Neural cell (in vitro differentiated cells): Measurements from ENCODE around the gene MYO3B. TPM values are rescaled to one million over a fixed set of nuclear protein-coding genes. Genes with fewer than 3 reads are reported as not detected.

ENCODE experiments used
- H2AFZ ChIP-seq: fragments of 200-600, 300-800 bp; sonication (generic), shearing (Covaris generic); 2 replicates; pipeline ENCODE4 v1.6.0; 2014; ENCODE audit warnings: low read depth, mild to moderate bottlenecking, antibody characterized with exemption, low read length, moderate library complexity
- H3F3A ChIP-seq: fragments of 200-600 bp; shearing (Covaris generic); 2 replicates; pipeline ENCODE4 v1.6.1; 2016; ENCODE audit warnings: mild to moderate bottlenecking, moderate library complexity, mixed read lengths, antibody characterized with exemption, low read length; ENCODE audit not compliant: insufficient read depth, poor library complexity, severe bottlenecking
- H3K27ac ChIP-seq: fragments of 200-600, 300-800 bp; sonication (generic), shearing (Covaris generic); 2 replicates; pipeline ENCODE4 v1.5.1; 2014; ENCODE audit warnings: mild to moderate bottlenecking, low read length, moderate library complexity
- H3K27me3 ChIP-seq: fragments of 300-800, 200-600 bp; sonication (generic), shearing (Covaris generic); 2 replicates; pipeline ENCODE4 v1.6.0; 2014; ENCODE audit warnings: mild to moderate bottlenecking, low read depth, low read length, moderate library complexity; ENCODE audit not compliant: insufficient read depth
- H3K36me3 ChIP-seq: fragments of 300-800, 200-600 bp; sonication (generic), shearing (Covaris generic); 2 replicates; pipeline ENCODE4 v1.5.1; 2014; ENCODE audit warnings: mild to moderate bottlenecking, antibody characterized with exemption, low read length, moderate library complexity; ENCODE audit not compliant: insufficient read depth
- H3K4me2 ChIP-seq: fragments of 300-800, 200-600 bp; sonication (generic), shearing (Covaris generic); 2 replicates; pipeline ENCODE4 v1.6.0; 2014; ENCODE audit warnings: mild to moderate bottlenecking, low read length
- H3K4me3 ChIP-seq: fragments of 300-800, 200-600 bp; sonication (generic), shearing (Covaris generic); 2 replicates; pipeline ENCODE4 v1.5.1; 2014; ENCODE audit warnings: mild to moderate bottlenecking, low read length, moderate library complexity
- H3K79me2 ChIP-seq: fragments of 200-600 bp; shearing (Covaris generic); replicated peaks from 2 replicates; pipeline ENCODE4 v1.6.0; 2014; ENCODE audit warnings: mild to moderate bottlenecking, low read length, moderate library complexity; ENCODE audit not compliant: insufficient read depth
- H3K9ac ChIP-seq: fragments of 300-800, 200-600 bp; sonication (generic), shearing (Covaris generic); 2 replicates; pipeline ENCODE4 v1.6.1; 2016; ENCODE audit warnings: mild to moderate bottlenecking, low read length, mixed read lengths
- H3K9me2 ChIP-seq: fragments of 200-600 bp; shearing (Covaris generic); 2 replicates; pipeline ENCODE4 v1.6.1; 2016; ENCODE audit warnings: mild to moderate bottlenecking, low read length, mixed read lengths; ENCODE audit not compliant: insufficient read depth
- H3K9me3 ChIP-seq: fragments of 200-600, 300-800 bp; sonication (generic), shearing (Covaris generic); 2 replicates; pipeline ENCODE4 v1.6.1; 2016; ENCODE audit warnings: mild to moderate bottlenecking, mixed run types, low read length, moderate library complexity, mixed read lengths
- H4K20me1 ChIP-seq: fragments of 200-600 bp; shearing (Covaris generic); 2 replicates; pipeline ENCODE4 v1.6.1; 2016; ENCODE audit warnings: mild to moderate bottlenecking, mixed run types; ENCODE audit not compliant: insufficient read depth
- CTCF ChIP-seq: fragments of 450-650 bp; IDR thresholded peaks from 2 replicates; pipeline ENCODE4 v1.5.1; 2014; ENCODE audit warnings: antibody characterized with exemption, mild to moderate bottlenecking, moderate library complexity; ENCODE audit not compliant: poor library complexity, severe bottlenecking
- EP300 ChIP-seq: fragments of 450-650 bp; conservative IDR thresholded peaks from 2 replicates; pipeline ENCODE4 v1.6.1; 2014; ENCODE audit warnings: antibody characterized with exemption, mild to moderate bottlenecking, moderate library complexity; ENCODE audit not compliant: poor library complexity, severe bottlenecking
- EZH2 ChIP-seq: fragments of 200-600, 300-800 bp; shearing (Covaris generic), sonication (generic); IDR thresholded peaks from 2 replicates; pipeline ENCODE4 v1.6.1; 2014; ENCODE audit warnings: antibody characterized with exemption, low read length, borderline replicate concordance, mild to moderate bottlenecking; ENCODE audit not compliant: insufficient read depth, poor library complexity, severe bottlenecking
- MXI1 ChIP-seq: fragments of 450-650 bp; conservative IDR thresholded peaks from 2 replicates; pipeline ENCODE4 v1.6.1; 2014; ENCODE audit warnings: antibody characterized with exemption, mild to moderate bottlenecking; ENCODE audit not compliant: poor library complexity, severe bottlenecking
- POLR2AphosphoS5 ChIP-seq: IDR thresholded peaks from 2 replicates; pipeline ENCODE4 v1.6.1; 2012
- RAD21 ChIP-seq: fragments of 450-650 bp; conservative IDR thresholded peaks from 2 replicates; pipeline ENCODE4 v1.6.1; 2014; ENCODE audit warnings: antibody characterized with exemption, mild to moderate bottlenecking, moderate library complexity
- REST ChIP-seq: IDR thresholded peaks from 2 replicates; pipeline ENCODE4 v1.6.1; 2012; ENCODE audit warnings: borderline replicate concordance
- SMC3 ChIP-seq: fragments of 450-650 bp; conservative IDR thresholded peaks from 2 replicates; pipeline ENCODE4 v1.6.1; 2014; ENCODE audit warnings: antibody characterized with exemption, mild to moderate bottlenecking, moderate library complexity; ENCODE audit not compliant: poor library complexity
- TAF1 ChIP-seq: IDR thresholded peaks from 2 replicates; pipeline ENCODE4 v1.6.1; 2012; ENCODE audit warnings: low read depth
- polyA plus RNA-seq: library from polyadenylated mRNA; depleted of rRNA; stranded (reverse); fragments of >200 nt; gene quantifications from 2 replicates; pipeline ENCODE4 v1.2.3, GENCODE V29; 2014

Gene MYO3B
- polyA plus RNA-seq, 1 donor from 2014 or later: 0.11 TPM

- Histone ChIP-seq H3K9me3 (no peaks in the 10 kb centered on the region), H3K9ac (no peak overlapping the region), H3K4me3 (no peak overlapping the region), H3K4me2 (no peak overlapping the region), H3K27ac (no peak overlapping the region), H3F3A (no peaks in the 10 kb centered on the region), H3K9me2 (no peaks in the 10 kb centered on the region), H3K36me3 (no peaks in the 10 kb centered on the region), H3K27me3 (no peaks in the 10 kb centered on the region), H4K20me1 (no peaks in the 10 kb centered on the region), H2AFZ (no peak overlapping the region), H3K79me2 (no peaks in the 10 kb centered on the region)
- TF ChIP-seq SMC3 (no peak), EP300 (no peak), POLR2AphosphoS5 (no peak), CTCF (no peak), MXI1 (no peak), EZH2 (no peak), TAF1 (no peak), RAD21 (no peak), REST (no peak)
These were observed 13.4 kb downstream of the MYO3B start for GRCh38 chr2:170191166-170191866.

GRCh38 chr2:170196963-170197362, 19.0 kb downstream of the MYO3B start:
- no peaks in the 10 kb centered on the region for H3K9me3 ChIP-seq
- TF ChIP-seq POLR2AphosphoS5 (no peak), CTCF (no peak), SMC3 (no peak), MXI1 (no peak), REST (no peak), EP300 (no peak), EZH2 (no peak), RAD21 (no peak), TAF1 (no peak)
- no peaks in the 10 kb centered on the region for H3F3A ChIP-seq
- no peaks in the 10 kb centered on the region for H4K20me1 ChIP-seq
- no peak overlapping the region for H3K4me2 ChIP-seq
- H3K27me3 ChIP-seq: no peaks in the 10 kb centered on the region
- H3K36me3 ChIP-seq: no peaks in the 10 kb centered on the region
- no peak overlapping the region for H3K9ac ChIP-seq
- H2AFZ ChIP-seq: no peak overlapping the region
- H3K27ac ChIP-seq: no peak overlapping the region
- no peak overlapping the region for H3K4me3 ChIP-seq
- no peaks in the 10 kb centered on the region for H3K9me2 ChIP-seq
- H3K79me2 ChIP-seq: no peaks in the 10 kb centered on the region
